Spleen (tissue), 11 donors: ENCODE measurements around the gene MAP3K5. TPM values are rescaled to one million over a fixed set of nuclear protein-coding genes. Genes with fewer than 3 reads are reported as not detected.

Source experiments
- DNase-seq: peaks from one replicate; pipeline ENCODE4 v3.0.0-alpha.2; 2020
- H3K27ac ChIP-seq, 8 donors: fragments of 200-600 bp; sonication (generic) in 7 of 8; 1 replicate in 4 of 8; 2 replicates in 4 of 8; pipeline versions ENCODE4 v1.5.0 to v1.8.0; 2016 to 2021; ENCODE audit warnings: inconsistent platforms in 4 of 8, mild to moderate bottlenecking in 4 of 8, moderate library complexity in 1 of 8
- H3K27me3 ChIP-seq, 7 donors: fragments of 200-600 bp; sonication (generic) in 6 of 7; replicated peaks in 1 of 7; 1 replicate in 4 of 7; 2 replicates in 3 of 7; pipeline versions ENCODE4 v1.5.0 to v1.8.0; 2016 to 2021; ENCODE audit warnings: inconsistent platforms in 3 of 7, mild to moderate bottlenecking in 1 of 7
- H3K36me3 ChIP-seq, 6 donors: fragments of 200-600 bp; sonication (generic) in 5 of 6; 1 replicate in 4 of 6; 2 replicates in 2 of 6; pipeline versions ENCODE4 v1.5.0 to v1.8.0; 2016 to 2021; ENCODE audit warnings: inconsistent platforms in 2 of 6
- H3K4me1 ChIP-seq, 6 donors: fragments of 200-600 bp; sonication (generic) in 5 of 6; 1 replicate in 3 of 6; 2 replicates in 3 of 6; pipeline versions ENCODE4 v1.5.0 to v1.8.0; 2016 to 2021; ENCODE audit warnings: inconsistent platforms in 3 of 6
- H3K4me3 ChIP-seq, 8 donors: fragments of 200-600 bp; sonication (generic) in 7 of 8; 1 replicate in 4 of 8; 2 replicates in 4 of 8; pipeline versions ENCODE4 v1.5.0 to v1.8.0; 2016 to 2021; ENCODE audit warnings: inconsistent platforms in 4 of 8, mild to moderate bottlenecking in 4 of 8, moderate library complexity in 2 of 8
- H3K9me3 ChIP-seq, 8 donors: fragments of 200-600 bp; sonication (generic) in 7 of 8; 1 replicate in 4 of 8; 2 replicates in 4 of 8; pipeline versions ENCODE4 v1.5.0 to v1.8.0; 2016 to 2021; ENCODE audit warnings: inconsistent platforms in 4 of 8
- CTCF ChIP-seq, 11 experiments: fragments of 200-600 bp in 7 of 11; fragments of 450-650 bp in 4 of 11; sonication (generic) in 4 of 11; IDR thresholded peaks in 8 of 11; conservative IDR thresholded peaks in 3 of 11; 1 replicate in 7 of 11; 2 replicates in 4 of 11; pipeline versions ENCODE4 v1.4.0 to v1.8.0; 2016 to 2021; ENCODE audit warnings: antibody characterized with exemption in 11 of 11, inconsistent platforms in 4 of 11, mild to moderate bottlenecking in 1 of 11
- POLR2A ChIP-seq, 3 donors: fragments of 450-650 bp; IDR thresholded peaks; one replicate each; pipeline ENCODE4 v1.5.1; 2017; ENCODE audit warnings: antibody characterized with exemption in 3 of 3, mild to moderate bottlenecking in 1 of 3
- POLR2AphosphoS5 ChIP-seq, 3 donors: sonication (generic); formaldehyde crosslinking; IDR thresholded peaks; one replicate each; pipeline ENCODE4 v1.5.1; 2017; ENCODE audit warnings: antibody characterized with exemption in 3 of 3
- WGBS, 5 donors: extraction: QIAGEN DNeasy Blood & Tissue Kit in 3 of 5; methylation state at CpG; one replicate each; pipeline versions ENCODE4 v1.1.5 to v1.1.7; 2013 to 2018; 5-methylcytosine and 5-hydroxymethylcytosine counted together
- intact Hi-C: fragments of 100-400 bp; cut with DNase I; formaldehyde crosslinking; loops from one replicate; pipeline ENCODE4 v1.15.0; 2023; ENCODE audit warnings: low total_unique reads
- polyA plus RNA-seq, 3 donors: library from polyadenylated mRNA; stranded (reverse); fragments of 200-250 nt; gene quantifications; one replicate each; pipeline ENCODE4 v1.2.1, GENCODE V29; 2013
- total RNA-seq, 7 donors: library from RNA; depleted of rRNA in 3 of 7; stranded (reverse); fragments of >200 nt in 3 of 7; fragmentation: NEBNext Ultra II Directional in 4 of 7; extraction: Animal tissue kit (Norgen Biotek cat#: 25700) in 4 of 7; gene quantifications; one replicate each; pipeline versions ENCODE4 v1.1.0 to v1.2.1, GENCODE V29; 2016 to 2021
- donor health status: healthy with polysubstance abuse.
- donor health status: DM: no; HTN: no; CAD: no; lungs with moderate emphysema.
- donor health status: DM: no; HTN: no; CAD: no.
- donor health status: Bipolar disorder and iron deficiency.
- donor health status: healthy.
- donor health status: DM: no; HTN: no; CAD: no.
- donor health status: DM: yes; HTN: yes; CAD: no.

Gene MAP3K5
- total and polyA plus RNA-seq, 10 donors, result 7.2 to 55.0 (median 33.2) TPM

GRCh38 chr6:136571065-136571464, 221.2 kb downstream of the MAP3K5 start:
- no peak for TF ChIP-seq CTCF (IDR thresholded peaks at IDR 0.05 in 8 of 11, conservative IDR thresholded peaks at IDR 0.05 in 3 of 11)
- TF ChIP-seq POLR2A (IDR thresholded peaks at IDR 0.05), result no peak
- no peak for TF ChIP-seq POLR2AphosphoS5 (IDR thresholded peaks at IDR 0.05)
- Histone ChIP-seq H3K9me3 (peaks cover 0 to 19% (median 15%) of the 10 kb centered on the region in 8 donors), H3K27me3 (no peaks in the 10 kb centered on the region), H3K27ac (no peak overlapping the region), H3K4me1 (peaks cover 0 to 19% (median 9%) of the 10 kb centered on the region in 6 donors), H3K4me3 (no peak overlapping the region), H3K36me3 (peaks cover 0 to 93% (median 47%) of the 10 kb centered on the region in 6 donors)
- intact Hi-C loops, result no loop called here
- 93 to 99% (median 99%) methylated on average over 5 of the region's 5 CpGs for WGBS, 5 donors
- DNase-seq, result no peak

GRCh38 chr6:136568129-136568528, 224.1 kb downstream of the MAP3K5 start:
- no peak for TF ChIP-seq POLR2A (IDR thresholded peaks at IDR 0.05)
- no peak for TF ChIP-seq CTCF (IDR thresholded peaks at IDR 0.05 in 8 of 11, conservative IDR thresholded peaks at IDR 0.05 in 3 of 11)
- TF ChIP-seq POLR2AphosphoS5 (IDR thresholded peaks at IDR 0.05), result no peak
- intact Hi-C loops, result no loop called here
- WGBS, 5 donors, result 88 to 93% (median 91%) methylated on average over 3 of the region's 3 CpGs
- Histone ChIP-seq H3K4me3 (no peak overlapping the region), H3K9me3 (peaks cover 0 to 19% (median 15%) of the 10 kb centered on the region in 8 donors), H3K36me3 (peaks cover 0 to 92% (median 30%) of the 10 kb centered on the region in 6 donors), H3K27ac (peak overlapping the region in 3 of 8 donors; percentile 62 to 69 (median 63)), H3K27me3 (no peaks in the 10 kb centered on the region), H3K4me1 (peaks cover 9 to 46% (median 25%) of the 10 kb centered on the region in 6 donors)
- no peak for DNase-seq

- H3K9me3 ChIP-seq, result peaks cover 0 to 19% (median 15%) of the 10 kb centered on the region in 8 donors
- peaks cover 0 to 92% (median 29%) of the 10 kb centered on the region in 6 donors for H3K36me3 ChIP-seq
- H3K4me3 ChIP-seq, result no peak overlapping the region
- DNase-seq, result no peak
- H3K27me3 ChIP-seq, result no peaks in the 10 kb centered on the region
- intact Hi-C loops, result no loop called here
- H3K4me1 ChIP-seq, result peaks cover 9 to 50% (median 27%) of the 10 kb centered on the region in 6 donors
- 92 to 96% (median 95%) methylated on average over 4 of the region's 4 CpGs for WGBS, 5 donors
- no peak for TF ChIP-seq POLR2AphosphoS5 (IDR thresholded peaks at IDR 0.05)
- H3K27ac ChIP-seq, result peak overlapping the region in 6 of 8 donors; percentile 15 to 69 (median 62)
These were observed 224.6 kb downstream of the MAP3K5 start for GRCh38 chr6:136567688-136568087.

- TF ChIP-seq POLR2AphosphoS5 (IDR thresholded peaks at IDR 0.05), result no peak
- TF ChIP-seq POLR2A (IDR thresholded peaks at IDR 0.05), result no peak
- WGBS, 5 donors, result 12 to 20% (median 14%) methylated on average over 2 of the region's 2 CpGs
- Histone ChIP-seq H3K4me1 (peaks cover 9 to 58% (median 30%) of the 10 kb centered on the region in 6 donors), H3K36me3 (peaks cover 0 to 92% (median 25%) of the 10 kb centered on the region in 6 donors), H3K27ac (peak overlapping the region in 6 of 8 donors; percentile 15 to 69 (median 62)), H3K4me3 (no peak overlapping the region), H3K9me3 (peaks cover 0 to 13% (median 13%) of the 10 kb centered on the region in 8 donors), H3K27me3 (no peaks in the 10 kb centered on the region)
- intact Hi-C loops, result no loop called here
- DNase-seq, result no peak
These were observed 225.4 kb downstream of the MAP3K5 start for GRCh38 chr6:136566851-136567250.

- 47 to 66% (median 59%) methylated on average over 6 of the region's 6 CpGs for WGBS, 5 donors
- peak overlapping the region in 3 of 8 donors; percentile 62 to 69 (median 63) for H3K27ac ChIP-seq
These were observed 226.2 kb downstream of the MAP3K5 start for GRCh38 chr6:136566007-136566487.

More at GRCh38 chr6:136566007-136566487, 226.2 kb downstream of the MAP3K5 start:
- TF ChIP-seq CTCF (IDR thresholded peaks at IDR 0.05 in 8 of 11, conservative IDR thresholded peaks at IDR 0.05 in 3 of 11) (no peak), POLR2A (IDR thresholded peaks at IDR 0.05) (no peak), POLR2AphosphoS5 (IDR thresholded peaks at IDR 0.05) (no peak)
- Histone ChIP-seq H3K9me3 (peaks cover 0 to 5% (median 4%) of the 10 kb centered on the region in 8 donors), H3K27me3 (no peaks in the 10 kb centered on the region), H3K36me3 (peaks cover 0 to 92% (median 24%) of the 10 kb centered on the region in 6 donors), H3K4me1 (peaks cover 9 to 58% (median 31%) of the 10 kb centered on the region in 6 donors), H3K4me3 (no peak overlapping the region)
- intact Hi-C loops, result no loop called here
- DNase-seq, result peak; percentile 85
